Measurements from ENCODE around the gene SLX1A.
"Not testable (repeated sequence)": the region's sequence is repeated elsewhere in the genome, so short reads cannot be mapped to it uniquely, and the experiment has no call there.

Gene SLX1A

DNA sequence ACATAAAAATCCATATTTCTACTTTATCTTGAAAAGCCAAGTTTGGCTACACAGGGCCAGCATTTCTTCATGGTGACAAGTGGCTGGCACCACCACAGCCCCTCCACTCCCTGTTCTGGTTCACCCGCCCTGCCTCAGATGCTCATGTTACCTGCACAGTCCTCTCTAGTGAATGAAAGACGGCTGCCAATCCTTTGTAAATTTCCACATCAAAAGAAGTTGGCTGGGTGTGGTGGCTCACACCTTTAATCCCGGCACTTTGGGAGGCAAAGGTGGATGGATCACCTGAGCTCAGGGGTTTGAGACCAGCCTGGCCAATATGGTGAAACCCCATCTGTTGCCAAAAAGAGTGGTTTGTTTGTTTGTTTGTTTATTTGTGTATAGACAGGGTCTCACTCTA lies 30.1 kb upstream of the SLX1A start:
- no peak overlapping the region for H3K9ac ChIP-seq (ENCODE audit: low read depth in 1 of 2, low read length in 2 of 2)
- H3K27ac ChIP-seq (ENCODE audit: low read depth, low read length): no peak overlapping the region
- H3K36me3 ChIP-seq (ENCODE audit: control insufficient read depth in 1 of 2, insufficient read depth in 2 of 2, low read length in 2 of 2): no peaks in the 10 kb centered on the region
- no peaks in the 10 kb centered on the region for H3K27me3 ChIP-seq (ENCODE audit: control insufficient read depth in 1 of 2, insufficient read depth in 2 of 2, low read length in 2 of 2)
- no peaks in the 10 kb centered on the region for H3K4me1 ChIP-seq (ENCODE audit: control insufficient read depth in 1 of 2, insufficient read depth in 2 of 2, low read length in 2 of 2)
- no peak overlapping the region for H3K4me3 ChIP-seq (ENCODE audit: low read depth in 1 of 2, low read length in 2 of 2)
- no peaks in the 10 kb centered on the region for H3K9me3 ChIP-seq (ENCODE audit: control insufficient read depth in 1 of 2, low read length in 2 of 2)

DNA sequence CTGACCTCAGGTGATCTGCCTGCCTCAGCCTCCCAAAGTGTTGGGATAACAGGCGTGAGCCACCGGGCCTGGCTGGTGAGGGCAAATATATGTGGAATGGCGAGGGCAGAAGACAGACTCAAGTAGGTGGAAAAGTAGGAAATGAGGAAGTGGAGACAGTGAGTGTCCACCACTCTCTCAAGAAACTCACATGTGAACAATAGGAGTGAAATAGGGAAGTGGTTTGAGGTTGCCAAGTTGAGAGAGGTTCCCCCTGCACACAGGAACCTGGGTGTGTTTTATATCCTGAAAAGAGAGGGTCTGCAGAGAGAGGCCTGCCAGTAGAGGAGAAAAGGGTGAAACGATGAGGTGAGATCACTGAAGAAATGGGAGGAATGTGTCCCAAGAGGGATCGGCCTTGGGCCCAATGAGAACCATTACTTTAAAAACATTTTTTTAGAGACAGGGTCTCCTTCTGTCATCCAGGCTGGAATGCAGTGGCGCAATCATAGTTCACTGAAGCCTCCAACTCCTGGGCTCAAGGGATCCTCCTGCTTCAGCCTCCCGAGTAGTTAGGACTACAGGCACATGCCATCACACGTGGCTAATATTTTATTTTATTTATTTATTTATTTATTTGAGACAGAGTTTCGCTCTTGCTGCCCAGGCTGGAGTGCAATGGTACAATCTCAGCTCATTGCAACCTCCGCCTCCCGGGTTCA lies 27.3 kb upstream of the SLX1A start:
- no peaks in the 10 kb centered on the region for H3K4me1 ChIP-seq (ENCODE audit: control insufficient read depth in 1 of 2, insufficient read depth in 2 of 2, low read length in 2 of 2)
- no peaks in the 10 kb centered on the region for H3K27me3 ChIP-seq (ENCODE audit: control insufficient read depth in 1 of 2, insufficient read depth in 2 of 2, low read length in 2 of 2)
- H3K9me3 ChIP-seq (ENCODE audit: control insufficient read depth in 1 of 2, low read length in 2 of 2): no peaks in the 10 kb centered on the region
- no peak overlapping the region for H3K9ac ChIP-seq (ENCODE audit: low read depth in 1 of 2, low read length in 2 of 2)
- H3K36me3 ChIP-seq (ENCODE audit: control insufficient read depth in 1 of 2, insufficient read depth in 2 of 2, low read length in 2 of 2): no peaks in the 10 kb centered on the region
- no peak overlapping the region for H3K4me3 ChIP-seq (ENCODE audit: low read depth in 1 of 2, low read length in 2 of 2)
- no peak overlapping the region for H3K27ac ChIP-seq (ENCODE audit: low read depth, low read length)

DNA sequence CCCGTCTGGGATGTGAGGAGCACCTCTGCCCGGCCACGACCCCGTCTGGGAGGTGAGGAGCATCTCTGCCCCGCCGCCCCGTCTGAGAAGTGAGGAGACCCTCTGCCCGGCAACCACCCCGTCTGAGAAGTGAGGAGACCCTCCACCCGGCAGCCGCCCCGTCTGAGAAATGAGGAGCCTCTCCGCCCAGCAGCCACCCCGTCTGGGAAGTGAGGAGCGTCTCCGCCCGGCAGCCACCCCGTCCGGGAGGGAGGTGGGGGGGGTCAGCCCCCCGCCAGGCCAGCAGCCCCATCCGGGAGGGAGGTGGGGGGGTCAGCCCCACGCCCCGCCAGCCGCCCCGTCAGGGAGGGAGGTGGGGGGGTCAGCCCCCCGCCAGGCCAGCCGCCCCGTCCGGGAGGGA lies 24.9 kb upstream of the SLX1A start:
- not testable (repeated sequence) for H3K27me3 ChIP-seq (ENCODE audit: control insufficient read depth in 1 of 2, insufficient read depth in 2 of 2, low read length in 2 of 2); H3K36me3 ChIP-seq (ENCODE audit: control insufficient read depth in 1 of 2, insufficient read depth in 2 of 2, low read length in 2 of 2); H3K9ac ChIP-seq (ENCODE audit: low read depth in 1 of 2, low read length in 2 of 2); H3K27ac ChIP-seq (ENCODE audit: low read depth, low read length); H3K9me3 ChIP-seq (ENCODE audit: control insufficient read depth in 1 of 2, low read length in 2 of 2); H3K4me3 ChIP-seq (ENCODE audit: low read depth in 1 of 2, low read length in 2 of 2); H3K4me1 ChIP-seq (ENCODE audit: control insufficient read depth in 1 of 2, insufficient read depth in 2 of 2, low read length in 2 of 2)

DNA sequence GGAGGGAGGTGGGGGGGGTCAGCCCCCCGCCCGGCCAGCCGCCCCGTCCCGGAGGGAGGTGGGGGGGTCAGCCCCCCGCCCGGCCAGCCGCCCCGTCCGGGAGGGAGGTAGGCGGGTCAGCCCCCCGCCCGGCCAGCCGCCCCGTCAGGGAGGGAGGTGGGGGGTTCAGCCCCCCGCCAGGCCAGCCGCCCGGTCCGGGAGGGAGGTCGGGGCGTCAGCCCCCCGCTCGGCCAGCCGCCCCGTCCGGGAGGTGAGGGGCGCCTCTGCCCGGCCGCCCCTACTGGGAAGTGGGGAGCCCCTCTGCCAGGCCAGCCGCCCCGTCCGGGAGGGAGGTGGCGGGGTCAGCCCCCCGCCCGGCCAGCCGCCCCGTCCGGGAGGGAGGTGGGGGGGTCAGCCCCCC lies 24.3 kb upstream of the SLX1A start:
- H3K27ac ChIP-seq (ENCODE audit: low read depth, low read length); H3K27me3 ChIP-seq (ENCODE audit: control insufficient read depth in 1 of 2, insufficient read depth in 2 of 2, low read length in 2 of 2): not testable (repeated sequence)

DNA sequence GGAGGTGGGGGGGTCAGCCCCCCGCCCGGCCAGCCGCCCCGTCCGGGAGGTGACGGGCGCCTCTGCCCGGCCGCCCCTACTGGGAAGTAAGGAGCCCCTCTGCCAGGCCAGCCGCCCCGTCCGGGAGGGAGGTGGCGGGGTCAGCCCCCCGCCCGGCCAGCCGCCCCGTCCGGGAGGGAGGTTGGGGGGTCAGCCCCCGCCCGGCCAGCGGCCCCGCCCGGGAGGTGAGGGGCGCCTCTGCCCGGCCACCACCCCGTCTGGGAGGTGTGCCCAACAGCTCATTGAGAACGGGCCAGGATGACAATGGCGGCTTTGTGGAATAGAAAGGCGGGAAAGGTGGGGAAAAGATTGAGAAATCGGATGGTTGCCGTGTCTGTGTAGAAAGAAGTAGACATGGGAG lies 23.5 kb upstream of the SLX1A start:
- H3K27ac ChIP-seq (ENCODE audit: low read depth, low read length); H3K4me3 ChIP-seq (ENCODE audit: low read depth in 1 of 2, low read length in 2 of 2); H3K4me1 ChIP-seq (ENCODE audit: control insufficient read depth in 1 of 2, insufficient read depth in 2 of 2, low read length in 2 of 2); H3K9me3 ChIP-seq (ENCODE audit: control insufficient read depth in 1 of 2, low read length in 2 of 2); H3K9ac ChIP-seq (ENCODE audit: low read depth in 1 of 2, low read length in 2 of 2); H3K36me3 ChIP-seq (ENCODE audit: control insufficient read depth in 1 of 2, insufficient read depth in 2 of 2, low read length in 2 of 2); H3K27me3 ChIP-seq (ENCODE audit: control insufficient read depth in 1 of 2, insufficient read depth in 2 of 2, low read length in 2 of 2): not testable (repeated sequence)

More for the DNA sequence above, 24.3 kb upstream of the SLX1A start:
- H3K4me3 ChIP-seq (ENCODE audit: low read depth in 1 of 2, low read length in 2 of 2); H3K9ac ChIP-seq (ENCODE audit: low read depth in 1 of 2, low read length in 2 of 2); H3K36me3 ChIP-seq (ENCODE audit: control insufficient read depth in 1 of 2, insufficient read depth in 2 of 2, low read length in 2 of 2); H3K4me1 ChIP-seq (ENCODE audit: control insufficient read depth in 1 of 2, insufficient read depth in 2 of 2, low read length in 2 of 2); H3K9me3 ChIP-seq (ENCODE audit: control insufficient read depth in 1 of 2, low read length in 2 of 2): not testable (repeated sequence)

DNA sequence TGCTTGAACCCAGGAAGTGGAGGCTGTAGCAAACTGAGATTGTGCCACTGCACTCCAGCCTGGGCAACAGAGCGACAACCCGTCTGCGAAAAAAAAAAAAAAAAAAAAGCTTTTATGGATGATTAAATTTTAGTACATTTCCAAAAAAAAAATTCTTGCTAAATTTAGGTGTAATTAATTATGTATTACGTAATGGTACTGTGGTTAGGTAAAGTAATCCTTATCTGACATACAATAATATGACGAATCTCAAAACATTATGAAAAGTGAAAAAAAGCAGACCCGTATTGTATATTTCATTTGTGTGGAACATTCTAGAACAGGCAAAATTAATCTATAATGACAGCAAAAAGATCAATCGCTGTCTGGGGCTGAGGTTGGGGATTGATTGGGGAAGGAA lies 20.6 kb upstream of the SLX1A start:
- no peaks in the 10 kb centered on the region for H3K27me3 ChIP-seq (ENCODE audit: control insufficient read depth in 1 of 2, insufficient read depth in 2 of 2, low read length in 2 of 2)
- no peak overlapping the region for H3K4me3 ChIP-seq (ENCODE audit: low read depth in 1 of 2, low read length in 2 of 2)
- H3K27ac ChIP-seq (ENCODE audit: low read depth, low read length): no peak overlapping the region
- H3K9me3 ChIP-seq (ENCODE audit: control insufficient read depth in 1 of 2, low read length in 2 of 2): no peaks in the 10 kb centered on the region
- no peak overlapping the region for H3K9ac ChIP-seq (ENCODE audit: low read depth in 1 of 2, low read length in 2 of 2)
- no peaks in the 10 kb centered on the region for H3K36me3 ChIP-seq (ENCODE audit: control insufficient read depth in 1 of 2, insufficient read depth in 2 of 2, low read length in 2 of 2)
- no peaks in the 10 kb centered on the region for H3K4me1 ChIP-seq (ENCODE audit: control insufficient read depth in 1 of 2, insufficient read depth in 2 of 2, low read length in 2 of 2)

DNA sequence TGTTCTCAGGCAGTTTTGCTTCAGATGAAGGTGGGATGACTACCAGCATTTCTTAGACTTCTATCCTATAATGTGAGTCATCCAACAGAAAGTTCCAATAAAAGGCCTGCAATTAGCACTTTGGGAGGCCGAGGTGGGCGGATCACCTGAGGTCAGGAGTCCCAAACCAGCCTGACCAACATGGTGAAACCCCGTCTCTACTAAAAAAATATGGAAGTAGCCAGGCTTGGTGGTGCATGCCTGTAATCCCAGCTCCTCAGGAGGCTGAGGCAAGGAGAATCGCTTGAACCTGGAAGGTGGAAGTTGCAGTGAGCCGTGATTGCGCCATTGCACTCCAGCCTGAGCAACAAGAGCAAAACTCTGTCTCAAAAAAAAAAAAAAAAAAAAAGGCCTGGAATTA lies 16.8 kb upstream of the SLX1A start:
- not testable (repeated sequence) for H3K9ac ChIP-seq (ENCODE audit: low read depth in 1 of 2, low read length in 2 of 2); H3K4me1 ChIP-seq (ENCODE audit: control insufficient read depth in 1 of 2, insufficient read depth in 2 of 2, low read length in 2 of 2); H3K27ac ChIP-seq (ENCODE audit: low read depth, low read length); H3K9me3 ChIP-seq (ENCODE audit: control insufficient read depth in 1 of 2, low read length in 2 of 2); H3K4me3 ChIP-seq (ENCODE audit: low read depth in 1 of 2, low read length in 2 of 2); H3K36me3 ChIP-seq (ENCODE audit: control insufficient read depth in 1 of 2, insufficient read depth in 2 of 2, low read length in 2 of 2); H3K27me3 ChIP-seq (ENCODE audit: control insufficient read depth in 1 of 2, insufficient read depth in 2 of 2, low read length in 2 of 2)

DNA sequence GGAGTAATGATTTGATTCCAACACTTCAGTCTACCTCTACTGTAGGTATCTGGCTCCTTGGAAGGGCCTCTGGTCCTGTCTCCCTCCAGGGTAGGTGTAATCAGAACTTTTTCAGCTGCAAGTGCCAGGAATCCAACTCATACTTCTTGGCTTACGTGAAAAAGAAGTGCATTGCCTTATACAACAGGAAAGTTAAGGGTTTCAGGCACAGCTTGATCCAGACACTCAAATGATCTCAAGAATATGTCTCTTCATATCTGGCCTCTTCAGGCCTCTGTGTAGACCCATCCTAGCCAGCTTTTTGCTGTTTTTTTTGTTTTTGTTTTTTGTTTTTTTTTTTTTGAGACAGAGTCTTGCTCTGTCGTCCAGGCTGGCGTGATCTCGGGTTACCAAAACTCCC lies 14.5 kb upstream of the SLX1A start:
- Histone ChIP-seq H3K27me3 (ENCODE audit: control insufficient read depth in 1 of 2, insufficient read depth in 2 of 2, low read length in 2 of 2) (no peaks in the 10 kb centered on the region), H3K4me3 (ENCODE audit: low read depth in 1 of 2, low read length in 2 of 2) (no peak overlapping the region), H3K9me3 (ENCODE audit: control insufficient read depth in 1 of 2, low read length in 2 of 2) (no peaks in the 10 kb centered on the region), H3K4me1 (ENCODE audit: control insufficient read depth in 1 of 2, insufficient read depth in 2 of 2, low read length in 2 of 2) (peaks cover 5 to 11% of the 10 kb centered on the region in 2 donors), H3K9ac (ENCODE audit: low read depth in 1 of 2, low read length in 2 of 2) (no peak overlapping the region), H3K36me3 (ENCODE audit: control insufficient read depth in 1 of 2, insufficient read depth in 2 of 2, low read length in 2 of 2) (no peaks in the 10 kb centered on the region), H3K27ac (ENCODE audit: low read depth, low read length) (no peak overlapping the region)

DNA sequence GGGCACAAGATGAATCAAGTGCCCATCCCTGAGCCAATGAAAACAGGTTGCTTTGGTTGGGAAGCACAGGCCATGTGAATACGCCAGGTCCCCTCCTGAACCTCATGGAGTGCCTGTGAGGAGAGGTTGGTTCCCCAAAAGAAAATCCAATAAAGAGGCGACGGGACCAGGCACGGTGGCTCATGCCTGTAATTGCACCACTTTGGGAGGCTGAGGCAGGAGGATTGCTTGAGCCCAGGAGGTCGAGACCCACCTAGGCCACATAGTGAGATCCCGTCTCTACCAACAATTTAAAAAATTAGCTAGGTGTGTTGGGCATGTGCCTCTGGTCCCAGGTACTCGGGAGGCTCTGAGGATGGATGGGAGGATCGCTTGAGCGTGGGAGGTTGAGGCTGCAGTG lies 13.7 kb upstream of the SLX1A start:
- H3K4me3 ChIP-seq (ENCODE audit: low read depth in 1 of 2, low read length in 2 of 2): no peak overlapping the region
- H3K4me1 ChIP-seq (ENCODE audit: control insufficient read depth in 1 of 2, insufficient read depth in 2 of 2, low read length in 2 of 2): peaks cover 5 to 18% of the 10 kb centered on the region in 2 donors
- H3K27me3 ChIP-seq (ENCODE audit: control insufficient read depth in 1 of 2, insufficient read depth in 2 of 2, low read length in 2 of 2): no peaks in the 10 kb centered on the region
- no peaks in the 10 kb centered on the region for H3K36me3 ChIP-seq (ENCODE audit: control insufficient read depth in 1 of 2, insufficient read depth in 2 of 2, low read length in 2 of 2)
- H3K27ac ChIP-seq (ENCODE audit: low read depth, low read length): no peak overlapping the region
- H3K9me3 ChIP-seq (ENCODE audit: control insufficient read depth in 1 of 2, low read length in 2 of 2): no peaks in the 10 kb centered on the region
- no peak overlapping the region for H3K9ac ChIP-seq (ENCODE audit: low read depth in 1 of 2, low read length in 2 of 2)

DNA sequence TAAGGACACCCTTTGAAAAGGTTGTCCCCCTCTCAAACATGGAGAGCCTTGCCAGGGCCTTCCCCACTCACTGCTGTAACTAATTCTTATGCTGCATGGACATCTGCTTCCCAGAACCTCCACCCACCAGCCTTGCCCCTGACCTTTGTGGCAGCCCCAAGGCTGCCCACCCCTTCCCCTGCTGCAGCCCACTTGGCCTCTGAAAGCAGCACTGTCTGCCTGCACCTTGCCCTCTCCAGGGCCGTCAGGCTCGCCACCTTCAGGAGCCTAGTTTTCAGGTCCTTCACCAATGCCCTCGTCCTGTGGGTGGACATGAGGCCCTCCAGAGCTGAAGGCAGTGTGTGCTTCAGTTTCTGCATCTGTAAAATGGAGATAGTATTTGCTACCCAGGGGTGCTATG lies 12.9 kb upstream of the SLX1A start:
- H3K27ac ChIP-seq (ENCODE audit: low read depth, low read length): no peak overlapping the region
- no peaks in the 10 kb centered on the region for H3K36me3 ChIP-seq (ENCODE audit: control insufficient read depth in 1 of 2, insufficient read depth in 2 of 2, low read length in 2 of 2)
- no peak overlapping the region for H3K4me3 ChIP-seq (ENCODE audit: low read depth in 1 of 2, low read length in 2 of 2)
- peaks cover 5 to 23% of the 10 kb centered on the region in 2 donors for H3K4me1 ChIP-seq (ENCODE audit: control insufficient read depth in 1 of 2, insufficient read depth in 2 of 2, low read length in 2 of 2)
- no peaks in the 10 kb centered on the region for H3K27me3 ChIP-seq (ENCODE audit: control insufficient read depth in 1 of 2, insufficient read depth in 2 of 2, low read length in 2 of 2)
- H3K9me3 ChIP-seq (ENCODE audit: control insufficient read depth in 1 of 2, low read length in 2 of 2): no peaks in the 10 kb centered on the region
- no peak overlapping the region for H3K9ac ChIP-seq (ENCODE audit: low read depth in 1 of 2, low read length in 2 of 2)
